Measurements from ENCODE around the gene ATG9A. TPM values are rescaled to one million over a fixed set of nuclear protein-coding genes. Genes with fewer than 3 reads are reported as not detected.
"Not testable (repeated sequence)": the region's sequence is repeated elsewhere in the genome, so short reads cannot be mapped to it uniquely, and the experiment has no call there.

Gene ATG9A, protein sequence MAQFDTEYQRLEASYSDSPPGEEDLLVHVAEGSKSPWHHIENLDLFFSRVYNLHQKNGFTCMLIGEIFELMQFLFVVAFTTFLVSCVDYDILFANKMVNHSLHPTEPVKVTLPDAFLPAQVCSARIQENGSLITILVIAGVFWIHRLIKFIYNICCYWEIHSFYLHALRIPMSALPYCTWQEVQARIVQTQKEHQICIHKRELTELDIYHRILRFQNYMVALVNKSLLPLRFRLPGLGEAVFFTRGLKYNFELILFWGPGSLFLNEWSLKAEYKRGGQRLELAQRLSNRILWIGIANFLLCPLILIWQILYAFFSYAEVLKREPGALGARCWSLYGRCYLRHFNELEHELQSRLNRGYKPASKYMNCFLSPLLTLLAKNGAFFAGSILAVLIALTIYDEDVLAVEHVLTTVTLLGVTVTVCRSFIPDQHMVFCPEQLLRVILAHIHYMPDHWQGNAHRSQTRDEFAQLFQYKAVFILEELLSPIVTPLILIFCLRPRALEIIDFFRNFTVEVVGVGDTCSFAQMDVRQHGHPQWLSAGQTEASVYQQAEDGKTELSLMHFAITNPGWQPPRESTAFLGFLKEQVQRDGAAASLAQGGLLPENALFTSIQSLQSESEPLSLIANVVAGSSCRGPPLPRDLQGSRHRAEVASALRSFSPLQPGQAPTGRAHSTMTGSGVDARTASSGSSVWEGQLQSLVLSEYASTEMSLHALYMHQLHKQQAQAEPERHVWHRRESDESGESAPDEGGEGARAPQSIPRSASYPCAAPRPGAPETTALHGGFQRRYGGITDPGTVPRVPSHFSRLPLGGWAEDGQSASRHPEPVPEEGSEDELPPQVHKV
- 27.1 and 56.9 TPM in 2 replicates for total RNA-seq (2014; rRNA removed; shearing (Covaris generic))

- DNase-seq (ENCODE audit: low read depth): peak; percentile 99
These were observed at the start of gene ATG9A, which contains the start of gene ANKZF1 for GRCh38 chr2:219229305-219230058. Gene ATG9A, minus strand, starts transcription at chr2:219229636. Its CDS starts 1,612 bp downstream, at chr2:219228024. Gene ANKZF1, plus strand, starts transcription at chr2:219229806. Its CDS starts 452 bp downstream, at chr2:219230258.

GRCh38 chr2:219278655-219279150, 49.3 kb upstream of the ATG9A start:
- DNase-seq (ENCODE audit: low read depth): no peak

DNA sequence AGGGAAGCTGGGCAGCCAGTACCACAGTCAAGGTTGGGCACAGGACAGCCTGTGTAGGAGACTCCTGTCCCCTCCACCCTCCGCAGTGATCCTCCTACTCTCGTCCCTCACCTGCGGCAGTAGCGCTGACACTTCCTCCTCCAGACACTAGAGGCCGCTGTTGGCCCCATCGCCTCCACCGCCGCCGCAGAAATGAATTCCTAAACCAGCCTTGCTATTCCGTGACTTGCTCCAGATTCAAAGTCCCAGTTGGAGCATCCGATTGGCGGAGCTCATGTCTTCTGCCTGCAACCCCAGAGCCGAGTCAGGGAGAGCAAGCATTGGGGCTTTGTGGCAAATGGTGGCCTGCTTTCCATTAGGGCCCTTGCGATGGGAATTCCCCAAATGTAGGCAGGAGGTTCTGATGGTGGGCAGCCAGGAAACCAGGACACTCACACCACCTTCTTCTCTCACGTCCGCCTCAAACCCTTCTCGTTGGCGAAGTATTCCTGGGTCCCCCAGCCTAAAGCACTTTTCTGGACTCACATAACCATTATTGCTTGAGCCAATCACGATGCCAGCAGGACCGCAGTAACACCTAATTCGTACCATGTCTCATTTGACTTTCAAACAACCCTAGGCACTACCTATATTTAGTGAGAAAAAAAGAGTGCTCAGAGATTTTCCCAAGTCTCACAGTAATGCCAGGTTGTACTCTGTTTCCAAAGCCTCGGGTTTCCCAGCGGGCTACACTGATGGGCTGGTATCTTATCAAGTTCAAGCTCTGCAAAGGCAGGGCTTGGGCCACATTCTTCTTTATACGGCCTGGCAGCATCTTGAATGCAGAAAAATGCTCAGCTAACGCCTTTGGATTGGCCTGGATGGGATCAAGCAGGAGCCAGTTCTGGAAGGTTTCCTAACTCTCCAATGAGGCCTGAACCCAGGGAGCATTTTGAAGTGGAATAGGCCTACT, 48.5 kb upstream of the ATG9A start:
- peak; percentile 80 for DNase-seq (ENCODE audit: low read depth)

DNA sequence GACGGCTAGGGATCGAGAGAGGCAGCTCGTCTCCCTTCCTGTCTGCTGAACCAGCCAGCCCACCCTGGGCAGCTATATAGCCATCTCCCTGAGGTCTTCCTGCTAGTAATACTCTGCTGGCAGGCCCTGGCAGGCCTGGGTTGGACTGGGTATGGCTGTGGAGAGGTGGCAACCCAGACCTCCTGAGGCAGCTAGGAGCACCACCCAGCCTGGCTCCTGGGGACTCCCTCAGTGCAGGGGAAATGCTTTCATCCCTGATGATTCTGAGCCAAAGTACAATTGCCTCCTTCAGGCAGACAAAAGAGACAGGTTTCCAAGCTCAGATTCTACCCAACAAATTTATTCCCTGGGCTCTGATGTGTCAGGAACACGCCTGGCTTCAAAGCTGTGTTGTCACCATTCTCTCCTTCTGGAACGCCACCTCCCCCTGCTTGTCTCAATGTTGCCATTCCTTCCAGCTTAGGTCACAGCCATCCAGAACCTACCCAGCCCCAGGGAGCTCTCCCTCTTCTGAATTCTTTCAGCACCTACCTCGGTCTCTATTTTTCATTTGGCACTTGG, 45.0 kb upstream of the ATG9A start:
- DNase-seq (ENCODE audit: low read depth): peak; percentile 94

DNA sequence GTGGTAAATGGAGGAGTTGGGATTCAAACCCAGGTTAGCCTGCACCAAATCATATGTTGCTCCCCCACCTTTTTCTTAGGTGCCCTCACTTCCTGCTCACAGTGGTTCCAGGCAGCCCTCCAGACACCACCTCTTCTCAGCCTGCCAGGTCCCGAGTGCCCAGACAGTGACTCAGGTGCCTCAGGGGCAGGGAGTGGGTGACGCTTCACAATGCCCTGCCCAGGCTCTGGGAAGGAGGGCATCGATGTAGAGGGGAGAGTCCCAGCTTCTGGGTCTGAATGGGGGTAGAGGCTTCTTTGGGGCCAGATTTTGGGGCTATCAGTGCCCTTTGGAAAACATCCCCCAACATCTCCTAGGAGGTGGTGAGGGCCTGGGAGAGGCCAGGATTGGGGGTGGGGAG, 44.5 kb upstream of the ATG9A start:
- peak; percentile 95 for DNase-seq (ENCODE audit: low read depth)

- DNase-seq (ENCODE audit: low read depth): peak; percentile 57
These were observed 43.6 kb upstream of the ATG9A start for GRCh38 chr2:219272995-219273394.

DNA sequence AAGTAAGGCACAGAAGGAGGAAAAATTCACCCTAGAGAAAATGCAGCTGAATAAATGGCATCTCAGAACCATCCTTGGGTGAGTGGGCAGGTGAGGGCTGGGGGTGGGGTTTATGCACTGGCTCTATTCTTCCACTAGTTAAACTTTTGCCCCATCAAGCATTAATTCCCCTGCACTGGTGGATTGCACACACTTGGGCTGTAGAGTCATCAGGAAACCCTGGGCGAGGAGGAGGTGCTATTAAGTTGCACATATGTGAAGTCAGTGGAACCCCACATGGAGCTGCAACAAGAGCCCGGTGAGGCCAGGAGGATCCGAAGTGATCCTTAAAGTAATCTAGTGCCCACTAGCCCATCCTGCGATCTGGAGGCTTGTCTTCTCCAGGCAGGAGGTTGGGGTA, 42.9 kb upstream of the ATG9A start:
- no peak for DNase-seq (ENCODE audit: low read depth)

GRCh38 chr2:219271021-219271420, 41.6 kb upstream of the ATG9A start:
- DNase-seq (ENCODE audit: low read depth): no peak

DNA sequence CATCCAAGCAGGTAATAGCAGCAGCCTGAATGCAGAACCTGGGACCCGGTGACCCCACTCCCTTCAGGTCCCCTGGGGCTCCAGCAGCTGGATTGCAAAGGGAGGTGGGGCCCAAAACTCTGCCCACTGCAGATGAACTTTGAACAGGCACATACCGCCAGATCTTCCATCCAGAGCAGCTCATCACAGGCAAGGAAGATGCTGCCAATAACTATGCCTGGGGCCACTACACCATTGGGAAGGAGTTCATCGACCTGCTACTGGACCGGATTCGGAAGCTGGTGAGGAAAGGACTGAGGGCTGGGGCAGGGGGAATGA, 40.6 kb upstream of the ATG9A start:
- DNase-seq (ENCODE audit: low read depth): no peak

DNA sequence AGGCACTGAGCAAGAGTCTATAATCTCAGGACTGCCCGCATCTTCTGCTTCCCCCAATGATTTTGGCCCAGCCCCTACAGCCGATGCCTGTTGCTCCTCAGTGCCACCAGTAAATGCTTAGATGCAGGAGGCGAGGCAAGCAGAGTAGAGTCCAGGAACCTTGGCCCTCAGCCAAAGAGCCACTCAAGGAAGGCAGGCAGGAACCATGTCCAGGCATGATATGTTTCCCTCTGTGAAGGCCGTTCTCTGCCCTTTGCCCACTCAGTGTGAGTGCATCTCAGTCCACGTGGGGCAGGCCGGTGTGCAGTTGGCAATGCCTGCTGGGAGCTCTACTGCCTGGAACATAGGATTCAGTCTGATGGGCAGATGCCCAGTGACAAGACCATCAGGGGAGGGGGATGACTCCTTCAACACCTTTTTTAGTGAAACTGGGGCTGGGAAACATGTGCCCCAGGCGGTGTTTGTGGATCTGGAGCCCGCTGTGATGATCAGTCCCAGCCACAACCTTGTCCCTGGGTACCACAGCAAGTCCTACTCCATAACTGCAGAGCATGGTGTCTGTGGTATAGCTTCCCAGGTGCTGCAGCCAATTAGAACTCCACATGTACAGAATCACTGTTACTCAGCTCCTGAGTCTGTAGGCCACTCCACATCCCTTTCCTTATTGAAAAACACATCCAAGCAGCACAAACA, 40.1 kb upstream of the ATG9A start:
- no peak for DNase-seq (ENCODE audit: low read depth)

GRCh38 chr2:219268294-219268693, 38.9 kb upstream of the ATG9A start:
- DNase-seq (ENCODE audit: low read depth): no peak

- DNase-seq (ENCODE audit: low read depth): no peak
These were observed 37.5 kb upstream of the ATG9A start for GRCh38 chr2:219266886-219267285.

DNA sequence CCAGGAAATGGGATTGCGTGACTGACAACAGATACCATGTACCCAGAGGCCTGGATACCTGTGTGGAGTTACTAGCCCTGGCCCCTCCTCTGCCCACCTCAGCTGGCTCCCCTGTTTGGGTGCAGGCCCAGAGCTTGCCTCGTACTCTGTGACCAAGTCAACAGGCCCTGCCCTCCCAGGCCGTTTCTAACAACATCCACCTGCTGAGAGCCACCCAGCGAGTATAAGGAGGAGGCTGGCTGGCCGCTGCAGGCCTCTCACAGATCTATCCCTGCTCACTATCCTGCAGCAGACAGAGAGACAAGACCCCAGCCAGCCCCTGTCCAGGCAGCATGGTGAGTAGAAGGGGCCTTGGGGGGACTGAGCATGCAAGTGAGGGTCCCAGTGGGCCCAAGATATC, 36.8 kb upstream of the ATG9A start:
- DNase-seq (ENCODE audit: low read depth): no peak

GRCh38 chr2:219261024-219261855, 31.8 kb upstream of the ATG9A start:
- DNase-seq (ENCODE audit: low read depth): no peak

DNA sequence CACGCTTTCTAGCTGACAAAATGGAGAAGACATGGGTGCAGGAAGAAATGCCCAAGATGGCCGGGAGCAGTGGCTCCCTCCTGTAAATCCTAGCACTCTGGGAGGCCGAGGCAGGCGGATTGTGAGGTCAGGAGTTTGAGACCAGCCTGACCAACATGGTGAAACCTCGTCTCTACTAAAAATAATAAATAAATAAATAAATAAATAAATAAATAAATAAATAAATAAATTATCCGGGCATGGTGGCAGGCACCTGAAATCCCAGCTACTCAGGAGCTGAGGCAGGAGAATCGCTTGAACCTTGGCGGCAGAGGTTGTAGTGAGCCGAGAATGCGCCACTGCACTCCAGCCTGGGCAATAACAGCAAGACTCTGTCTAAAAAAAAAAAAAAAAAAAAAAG, 29.5 kb upstream of the ATG9A start:
- DNase-seq (ENCODE audit: low read depth): not testable (repeated sequence)

DNA sequence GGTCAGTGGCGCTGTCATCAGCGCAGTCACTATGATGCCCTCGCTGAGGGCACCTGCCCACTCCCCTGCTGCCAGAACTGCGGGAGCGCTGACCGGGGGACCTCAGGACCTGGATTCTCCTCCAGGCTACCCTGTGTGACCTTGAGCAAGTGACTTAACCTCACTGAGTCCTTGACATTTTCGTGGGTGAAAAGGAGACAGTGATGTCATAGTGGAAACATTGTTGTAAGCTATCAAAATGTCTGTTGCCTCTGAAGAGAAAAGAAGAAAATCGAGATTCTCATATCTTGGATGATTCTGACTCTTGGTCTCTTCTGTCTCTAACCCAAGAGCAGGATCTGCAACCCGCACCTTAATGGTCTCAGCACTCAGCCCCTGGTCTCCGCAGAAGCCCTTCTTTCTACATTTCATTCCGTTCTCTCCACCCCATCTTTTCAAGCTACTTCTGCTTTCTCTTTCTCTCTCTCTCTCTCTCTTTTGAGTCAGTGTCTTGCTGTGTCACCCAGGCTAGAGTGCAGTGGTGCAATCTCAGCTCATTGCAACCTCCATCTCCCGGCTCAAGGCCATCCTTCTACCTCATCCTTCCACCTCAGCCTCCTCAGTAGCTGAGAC, 25.3 kb upstream of the ATG9A start:
- no peak for DNase-seq (ENCODE audit: low read depth)

- peak; percentile 87 for DNase-seq (ENCODE audit: low read depth)
These were observed 24.5 kb upstream of the ATG9A start, which contains the start of gene TUBA4A for GRCh38 chr2:219253753-219254589. Gene TUBA4A, minus strand, starts transcription at chr2:219253918. Its CDS starts 60 bp downstream, at chr2:219253858.
